GM19328 (cell line): ENCODE data around the gene VAPA.

Experiments used
- ATAC-seq: cut with Tn5 transposase; IDR thresholded peaks from one replicate; pipeline ENCODE4 v1.9.1; 2021; ENCODE audit warnings: mild to moderate bottlenecking, moderate library complexity; ENCODE audit not compliant: unreplicated experiment

The VAPA gene

GRCh38 chr18:9913526-9914333 is at the start of gene VAPA:
Gene VAPA, plus strand, starts transcription at chr18:9914016. Its CDS starts 241 bp downstream, at chr18:9914257.
- ATAC-seq: peak; percentile 80

- no peak for ATAC-seq
Measured at GRCh38 chr18:9865764-9866490, 47.9 kb upstream of the VAPA start.

- ATAC-seq: no peak
Measured at GRCh38 chr18:9866627-9867026, 47.2 kb upstream of the VAPA start.

- no peak for ATAC-seq
Measured at GRCh38 chr18:9867071-9867594, 46.7 kb upstream of the VAPA start.

- ATAC-seq: no peak
Measured at GRCh38 chr18:9868857-9869714, 44.7 kb upstream of the VAPA start.

- ATAC-seq: no peak
Measured at GRCh38 chr18:9869715-9870430, 43.9 kb upstream of the VAPA start.

- no peak for ATAC-seq
Measured at GRCh38 chr18:9870431-9871008, 43.3 kb upstream of the VAPA start.

GRCh38 chr18:9871244-9871746 is 42.5 kb upstream of the VAPA start:
- ATAC-seq: no peak

GRCh38 chr18:9872823-9873222 is 41.0 kb upstream of the VAPA start:
- ATAC-seq: no peak

GRCh38 chr18:9874728-9875127 is 39.1 kb upstream of the VAPA start:
- ATAC-seq: no peak

GRCh38 chr18:9876212-9876866 is 37.5 kb upstream of the VAPA start:
- no peak for ATAC-seq

- ATAC-seq: no peak
Measured at GRCh38 chr18:9876867-9877654, 36.8 kb upstream of the VAPA start.

- ATAC-seq: no peak
Measured at GRCh38 chr18:9877655-9878014, 36.2 kb upstream of the VAPA start.

GRCh38 chr18:9878095-9878494 is 35.7 kb upstream of the VAPA start:
- ATAC-seq: no peak

- no peak for ATAC-seq
Measured at GRCh38 chr18:9878783-9879242, 35.0 kb upstream of the VAPA start.

- ATAC-seq: no peak
Measured at GRCh38 chr18:9884090-9884489, 29.7 kb upstream of the VAPA start.

- no peak for ATAC-seq
Measured at GRCh38 chr18:9884532-9885140, 29.2 kb upstream of the VAPA start.
